ENCODE results near the gene SMR3A. TPM values are rescaled to one million over a fixed set of nuclear protein-coding genes. Genes with fewer than 3 reads are reported as not detected.

SMR3A gene
- total RNA-seq, result not detected

DNA sequence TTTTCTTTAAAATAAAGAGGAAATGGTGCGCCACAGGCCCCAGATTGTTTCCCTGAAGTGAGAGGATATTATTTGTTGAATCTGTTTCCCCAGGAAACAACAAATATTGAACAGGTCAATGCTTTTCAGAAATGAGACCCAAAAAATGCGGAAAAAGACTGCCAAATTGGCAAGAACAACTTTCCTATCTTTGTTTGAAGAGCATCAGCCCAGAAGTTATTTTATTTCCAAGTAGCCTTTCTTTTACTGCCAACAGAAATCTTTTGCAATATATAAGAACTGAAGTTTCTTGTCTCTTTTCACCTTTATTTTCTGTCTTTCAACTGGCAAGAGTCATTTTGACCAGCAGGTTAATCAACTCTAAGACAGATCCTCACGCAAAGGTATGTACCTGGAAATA is at the start of gene SMR3A:
SMR3A (plus strand) TSS at position 301 of the 400 bp plus-strand sequence. CDS start 1,356 bp downstream, outside the sequence.
- no peak within 1 kb of the TSS for H3K27ac ChIP-seq
- no peaks in the 10 kb centered on the region for H3K27me3 ChIP-seq
- ATAC-seq (ENCODE audit: low FRiP score in 2 of 2), result no peak
- no peak within 1 kb of the TSS for H3K4me3 ChIP-seq
- DNase-seq, result no peak
- TF ChIP-seq, protein P1, sequence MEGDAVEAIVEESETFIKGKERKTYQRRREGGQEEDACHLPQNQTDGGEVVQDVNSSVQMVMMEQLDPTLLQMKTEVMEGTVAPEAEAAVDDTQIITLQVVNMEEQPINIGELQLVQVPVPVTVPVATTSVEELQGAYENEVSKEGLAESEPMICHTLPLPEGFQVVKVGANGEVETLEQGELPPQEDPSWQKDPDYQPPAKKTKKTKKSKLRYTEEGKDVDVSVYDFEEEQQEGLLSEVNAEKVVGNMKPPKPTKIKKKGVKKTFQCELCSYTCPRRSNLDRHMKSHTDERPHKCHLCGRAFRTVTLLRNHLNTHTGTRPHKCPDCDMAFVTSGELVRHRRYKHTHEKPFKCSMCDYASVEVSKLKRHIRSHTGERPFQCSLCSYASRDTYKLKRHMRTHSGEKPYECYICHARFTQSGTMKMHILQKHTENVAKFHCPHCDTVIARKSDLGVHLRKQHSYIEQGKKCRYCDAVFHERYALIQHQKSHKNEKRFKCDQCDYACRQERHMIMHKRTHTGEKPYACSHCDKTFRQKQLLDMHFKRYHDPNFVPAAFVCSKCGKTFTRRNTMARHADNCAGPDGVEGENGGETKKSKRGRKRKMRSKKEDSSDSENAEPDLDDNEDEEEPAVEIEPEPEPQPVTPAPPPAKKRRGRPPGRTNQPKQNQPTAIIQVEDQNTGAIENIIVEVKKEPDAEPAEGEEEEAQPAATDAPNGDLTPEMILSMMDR (IDR thresholded peaks at IDR 0.05), result no peak
- H3K36me3 ChIP-seq, result no peaks in the 10 kb centered on the region
- no peaks in the 10 kb centered on the region for H3K9me3 ChIP-seq
- no peaks in the 10 kb centered on the region for H3K4me1 ChIP-seq
- 70 to 71% methylated on average over 3 of the region's 3 CpGs for WGBS, 2 donors

DNA sequence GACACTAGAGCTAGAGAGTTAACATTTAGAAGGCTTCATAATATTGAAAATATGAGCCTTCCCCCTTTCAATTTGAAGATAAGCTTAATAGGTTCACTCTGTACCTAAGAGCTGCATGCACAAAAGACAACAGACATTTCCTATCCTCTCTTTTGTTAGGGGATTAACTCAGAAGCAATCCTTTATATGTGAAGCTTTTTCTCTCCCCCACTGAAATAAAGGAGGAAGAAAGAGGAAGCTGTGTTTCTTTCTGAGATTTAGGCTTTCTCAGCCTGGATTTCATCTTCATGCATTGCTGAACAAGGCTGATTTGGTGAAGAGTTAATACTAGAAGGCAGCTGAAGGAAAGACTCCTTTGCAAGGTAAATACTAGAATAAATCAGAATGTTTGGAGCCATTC is 46.8 kb upstream of the SMR3A start:
- H3K27ac ChIP-seq, result no peak overlapping the region
- H3K4me1 ChIP-seq, result no peaks in the 10 kb centered on the region
- ATAC-seq (ENCODE audit: low FRiP score in 2 of 2), result no peak
- TF ChIP-seq POLR2AphosphoS5 (IDR thresholded peaks at IDR 0.05), result no peak
- TF ChIP-seq, protein P1 (IDR thresholded peaks at IDR 0.05), result no peak
- TF ChIP-seq POLR2A (IDR thresholded peaks at IDR 0.05), result no peak
- no peak for TF ChIP-seq EP300 (IDR thresholded peaks at IDR 0.05)
- H3K4me3 ChIP-seq, result no peak overlapping the region
- H3K27me3 ChIP-seq, result no peaks in the 10 kb centered on the region
- no peak for DNase-seq
- H3K36me3 ChIP-seq, result no peaks in the 10 kb centered on the region
- H3K9me3 ChIP-seq, result no peaks in the 10 kb centered on the region

DNA sequence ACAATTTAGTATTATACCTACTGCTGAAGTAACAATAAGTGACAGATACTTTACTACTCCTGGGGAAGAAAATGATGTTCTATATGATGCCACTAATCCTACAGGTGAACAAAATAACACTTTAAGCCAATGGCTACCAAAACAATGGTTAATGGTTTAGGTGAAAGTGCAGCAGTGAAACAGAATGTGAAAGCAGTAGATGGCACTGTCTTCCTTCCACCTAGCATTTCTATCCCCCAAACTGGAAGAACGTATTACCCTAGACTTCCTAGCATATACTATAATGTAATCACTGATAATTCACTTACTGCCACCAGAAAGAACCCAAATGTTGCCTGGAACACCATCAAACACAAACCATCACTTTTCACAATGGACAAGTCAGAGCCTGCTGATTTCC is 44.6 kb upstream of the SMR3A start:
- 0 to 44% methylated on average over 1 of the region's 1 CpG for WGBS, 2 donors
- ATAC-seq (ENCODE audit: low FRiP score in 2 of 2) (no peak), DNase-seq (no peak)
- Histone ChIP-seq H3K9me3 (no peaks in the 10 kb centered on the region), H3K27ac (no peak overlapping the region), H3K27me3 (no peaks in the 10 kb centered on the region), H3K4me3 (no peak overlapping the region), H3K36me3 (no peaks in the 10 kb centered on the region), H3K4me1 (no peaks in the 10 kb centered on the region)
- TF ChIP-seq, protein P1 (IDR thresholded peaks at IDR 0.05), result no peak
- TF ChIP-seq EP300 (IDR thresholded peaks at IDR 0.05) (no peak), POLR2A (IDR thresholded peaks at IDR 0.05) (no peak), POLR2AphosphoS5 (IDR thresholded peaks at IDR 0.05) (no peak)

DNA sequence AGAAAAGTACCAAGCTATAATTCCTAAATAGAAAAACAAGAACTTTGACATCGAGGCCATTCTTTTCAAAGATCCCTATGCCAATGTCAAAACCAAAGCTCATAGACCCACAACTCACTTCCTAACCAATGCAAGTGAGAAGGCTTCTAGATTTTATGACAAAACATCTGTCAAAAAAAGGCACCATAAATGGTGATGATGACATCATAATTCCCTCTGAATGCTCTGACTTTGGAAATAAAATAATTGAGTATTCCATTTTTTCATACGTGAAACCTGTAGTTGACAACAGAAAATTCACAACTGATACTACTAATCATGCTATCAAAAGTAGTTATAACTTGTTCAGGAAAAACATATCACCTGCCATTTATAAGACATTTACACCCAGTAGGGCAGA is 34.5 kb upstream of the SMR3A start:
- 78 to 88% methylated on average over 2 of the region's 2 CpGs for WGBS, 2 donors
- no peak for ATAC-seq (ENCODE audit: low FRiP score in 2 of 2)
- Histone ChIP-seq H3K4me3 (no peak overlapping the region), H3K4me1 (no peaks in the 10 kb centered on the region), H3K27me3 (no peaks in the 10 kb centered on the region), H3K9me3 (no peaks in the 10 kb centered on the region), H3K36me3 (no peaks in the 10 kb centered on the region), H3K27ac (no peak overlapping the region)
- TF ChIP-seq POLR2A (IDR thresholded peaks at IDR 0.05), result no peak
- no peak for TF ChIP-seq POLR2AphosphoS5 (IDR thresholded peaks at IDR 0.05)
- TF ChIP-seq EP300 (IDR thresholded peaks at IDR 0.05), result no peak
- TF ChIP-seq, protein P1 (IDR thresholded peaks at IDR 0.05), result no peak
- DNase-seq, result no peak

DNA sequence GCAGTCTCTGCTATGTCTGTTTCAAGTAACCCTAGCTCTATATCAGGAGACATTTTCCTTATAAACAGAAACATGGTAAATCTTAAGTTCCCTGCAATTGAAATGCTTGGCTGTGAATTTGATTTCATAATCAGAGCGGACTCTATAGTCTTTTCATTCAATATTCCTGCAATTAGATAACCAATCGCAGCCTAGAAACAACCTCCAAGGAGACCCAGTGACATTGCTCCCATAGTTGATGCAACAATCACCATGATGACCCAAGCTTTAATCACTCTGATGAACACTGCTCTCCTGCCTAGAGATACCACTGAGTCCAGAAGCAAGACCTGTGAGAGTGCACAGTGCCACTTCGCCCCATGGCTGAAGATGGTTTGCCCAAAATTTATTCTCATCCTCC is 25.9 kb upstream of the SMR3A start, which contains the start of gene CABS1:
CABS1 (plus strand) TSS at position 301 of the 400 bp plus-strand sequence; CDS start at position 360, 59 bp downstream.
- no peaks in the 10 kb centered on the region for H3K27me3 ChIP-seq
- TF ChIP-seq POLR2AphosphoS5 (IDR thresholded peaks at IDR 0.05) (no peak), EP300 (IDR thresholded peaks at IDR 0.05) (no peak), POLR2A (IDR thresholded peaks at IDR 0.05) (no peak)
- TF ChIP-seq, protein P1 (IDR thresholded peaks at IDR 0.05), result no peak
- no peaks in the 10 kb centered on the region for H3K9me3 ChIP-seq
- H3K27ac ChIP-seq, result no peak within 1 kb of the TSS
- H3K36me3 ChIP-seq, result no peaks in the 10 kb centered on the region
- peak in 1 of 2 donors; percentile 49 for ATAC-seq (ENCODE audit: low FRiP score in 2 of 2)
- WGBS, 2 donors, result 92 to 97% methylated on average over 3 of the region's 3 CpGs
- H3K4me3 ChIP-seq, result no peak within 1 kb of the TSS
- DNase-seq, result no peak
- H3K4me1 ChIP-seq, result no peaks in the 10 kb centered on the region
